ENCODE measurements around the gene ZC4H2.
"Not testable (repeated sequence)": the region's sequence is repeated elsewhere in the genome, so short reads cannot be mapped to it uniquely, and the experiment has no call there.

Gene ZC4H2

DNA sequence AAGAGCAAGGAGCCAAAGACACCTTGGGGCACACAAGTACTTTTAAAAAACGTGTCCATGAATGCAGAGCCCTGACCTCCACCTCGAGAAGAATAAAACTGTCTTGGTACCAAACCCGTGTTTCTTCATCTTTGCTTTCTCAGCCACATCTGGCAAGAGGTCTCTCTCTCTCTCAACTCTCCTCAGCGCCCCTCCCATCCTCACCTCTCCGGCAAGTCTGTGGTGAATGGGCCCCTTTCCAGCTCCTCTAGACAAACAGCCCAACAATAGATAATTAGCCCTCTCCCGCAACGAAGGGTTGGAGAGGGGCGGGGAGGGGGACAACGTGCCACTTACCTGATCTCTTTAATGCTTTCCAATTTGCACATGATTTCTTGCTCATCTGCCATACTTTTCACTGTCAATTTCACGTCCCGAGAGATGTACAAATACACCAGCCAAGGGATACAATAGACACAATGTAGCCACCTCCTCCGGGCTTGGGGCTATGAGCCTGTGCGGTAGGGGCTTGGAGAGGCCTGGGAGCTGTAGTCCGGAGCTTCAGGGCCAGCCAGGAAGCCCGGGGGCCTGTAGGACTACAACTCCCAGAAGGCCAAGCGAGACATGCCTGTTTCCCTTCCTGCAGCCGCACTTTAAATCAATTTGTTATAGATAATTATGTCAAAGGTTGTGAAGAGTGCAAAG is at the start of gene ZC4H2:
ZC4H2 (minus strand) TSS at position 462 of the 684 bp plus-strand sequence; CDS start at position 389, 73 bp downstream.
- DNase-seq (ENCODE audit: low read depth, low spot score) = peak; percentile 15

- DNase-seq (ENCODE audit: low read depth, low spot score) = no peak
Measured at GRCh38 chrX:65017451-65017850, 41.2 kb upstream of the ZC4H2 start.

DNA sequence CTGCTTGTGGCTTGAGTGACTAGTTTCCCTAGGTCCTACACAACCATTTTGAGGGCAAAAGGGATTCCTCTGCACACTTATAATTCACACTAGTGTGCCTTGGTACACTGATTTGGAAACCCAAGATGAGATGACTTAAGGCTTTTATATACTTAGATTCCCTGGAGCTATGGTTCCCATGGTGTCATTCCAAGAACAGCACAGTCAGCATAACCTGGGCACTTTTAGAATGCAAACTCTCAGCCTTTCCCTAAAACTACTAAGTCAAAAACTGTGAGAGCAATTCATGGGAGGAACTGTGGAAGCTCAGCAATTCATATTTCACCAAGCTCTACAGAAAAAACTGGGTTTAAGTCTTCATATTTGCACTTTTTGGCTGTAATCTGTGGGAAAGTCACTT is 38.0 kb upstream of the ZC4H2 start:
- DNase-seq (ENCODE audit: low read depth, low spot score) = no peak

- DNase-seq (ENCODE audit: low read depth, low spot score) = no peak
Measured at GRCh38 chrX:65009459-65009858, 33.2 kb upstream of the ZC4H2 start.

DNA sequence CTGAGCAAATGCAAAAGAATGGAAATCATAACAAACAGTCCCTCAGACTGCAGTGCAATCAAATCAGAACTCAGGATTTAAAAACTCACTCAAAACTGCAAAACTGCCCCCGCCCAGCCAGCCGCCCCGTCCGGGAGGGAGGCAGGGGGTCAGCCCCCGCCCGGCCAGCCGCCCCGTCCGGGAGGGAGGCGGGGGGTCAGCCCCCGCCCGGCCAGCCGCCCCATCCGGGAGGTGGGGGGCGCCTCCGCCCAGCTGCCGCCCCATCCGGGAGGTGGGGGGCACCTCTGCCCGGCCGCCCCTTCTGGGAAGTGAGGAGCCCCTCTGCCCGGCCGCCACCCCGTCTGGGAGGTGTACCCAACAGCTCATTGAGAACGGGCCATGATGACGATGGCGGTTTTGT is 26.0 kb upstream of the ZC4H2 start:
- DNase-seq (ENCODE audit: low read depth, low spot score) = not testable (repeated sequence)

DNA sequence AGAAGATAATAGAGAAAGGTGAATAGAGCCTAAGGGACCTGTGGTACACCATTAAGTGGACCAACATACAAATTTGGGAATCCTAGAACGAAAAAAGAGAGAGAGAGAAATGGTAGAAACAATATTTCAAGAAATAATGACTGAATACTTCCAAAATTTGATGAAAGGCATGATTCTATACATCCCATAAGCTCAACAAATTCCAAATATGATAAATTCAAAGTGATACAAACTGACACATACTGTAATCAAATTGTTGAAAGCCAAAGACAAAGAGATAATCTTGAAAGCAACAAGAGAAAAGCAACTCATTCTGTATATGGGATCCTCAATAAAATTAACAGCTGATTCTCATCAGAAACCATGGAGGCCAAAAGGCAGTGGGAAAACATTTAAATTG is 20.6 kb upstream of the ZC4H2 start:
- DNase-seq (ENCODE audit: low read depth, low spot score) = no peak

DNA sequence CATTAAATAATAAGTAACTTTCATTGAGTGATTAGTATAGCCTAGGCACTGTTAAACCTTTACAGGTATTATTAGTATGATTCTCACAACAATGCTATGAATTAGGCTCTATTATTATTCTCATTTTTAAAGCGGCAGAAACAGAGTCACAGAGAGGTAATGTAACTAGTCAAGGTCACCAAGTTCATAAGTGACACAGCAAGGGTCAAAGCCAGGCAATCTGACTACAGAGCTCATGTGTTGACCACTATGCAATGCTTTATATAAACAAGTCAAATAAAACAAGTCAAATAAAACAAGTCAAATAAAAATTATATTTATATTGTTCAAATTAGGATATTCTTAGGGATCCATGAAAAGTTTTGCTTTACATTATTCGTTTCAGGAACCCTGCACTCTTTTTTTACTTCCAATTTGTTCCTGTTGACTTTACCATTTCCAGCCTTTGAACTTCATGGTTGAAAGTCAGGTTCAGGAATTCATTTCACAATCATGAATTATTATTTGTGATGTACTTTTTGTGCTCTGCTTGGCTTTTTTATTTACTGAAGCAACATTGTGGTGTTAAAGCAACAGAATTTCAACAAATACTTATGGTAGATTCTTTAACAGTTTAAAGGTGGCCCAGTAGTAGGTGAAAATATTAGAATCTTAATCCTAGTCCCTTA is 18.0 kb upstream of the ZC4H2 start:
- no peak for DNase-seq (ENCODE audit: low read depth, low spot score)

- DNase-seq (ENCODE audit: low read depth, low spot score) = no peak
Measured at GRCh38 chrX:64977830-64978229, 1.6 kb upstream of the ZC4H2 start.

DNA sequence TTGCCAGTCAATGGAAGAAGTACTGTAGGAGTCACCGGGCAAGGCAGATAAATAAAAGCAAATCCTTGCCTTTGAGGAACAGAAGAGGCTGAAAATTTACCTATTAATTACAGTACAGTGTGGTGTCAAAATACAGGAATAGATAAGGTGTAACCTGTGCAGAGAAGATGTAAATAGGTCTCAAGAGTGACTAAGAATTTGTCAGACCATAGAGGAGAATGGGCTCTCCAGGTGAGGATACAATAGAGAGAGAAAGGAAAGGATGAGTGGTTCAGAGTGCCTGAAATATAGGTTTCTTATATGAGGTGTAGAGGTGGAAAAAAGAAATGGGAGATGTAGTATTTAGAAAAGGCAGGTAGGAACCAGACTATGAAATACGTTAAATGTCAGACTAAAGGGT is 801 bp upstream of the ZC4H2 start:
- DNase-seq (ENCODE audit: low read depth, low spot score) = no peak

DNA sequence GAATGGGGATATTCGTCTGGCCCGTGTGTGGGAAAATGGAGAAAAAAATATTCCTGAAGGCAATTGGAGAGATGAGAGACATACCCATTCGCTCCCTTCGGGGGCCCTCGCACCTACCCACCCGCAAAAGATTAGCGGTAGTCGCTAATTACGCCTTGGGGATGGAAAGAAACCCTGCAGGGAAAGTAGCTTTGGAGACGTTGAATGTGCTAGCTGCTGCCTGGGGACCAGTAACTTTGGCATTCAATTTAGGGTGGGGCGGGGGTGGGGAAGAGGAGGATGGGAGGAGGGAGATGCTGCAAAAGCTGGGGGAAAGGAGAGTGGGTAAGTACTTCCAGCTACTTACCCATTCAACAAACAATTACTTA is 407 bp upstream of the ZC4H2 start:
- no peak for DNase-seq (ENCODE audit: low read depth, low spot score)

DNA sequence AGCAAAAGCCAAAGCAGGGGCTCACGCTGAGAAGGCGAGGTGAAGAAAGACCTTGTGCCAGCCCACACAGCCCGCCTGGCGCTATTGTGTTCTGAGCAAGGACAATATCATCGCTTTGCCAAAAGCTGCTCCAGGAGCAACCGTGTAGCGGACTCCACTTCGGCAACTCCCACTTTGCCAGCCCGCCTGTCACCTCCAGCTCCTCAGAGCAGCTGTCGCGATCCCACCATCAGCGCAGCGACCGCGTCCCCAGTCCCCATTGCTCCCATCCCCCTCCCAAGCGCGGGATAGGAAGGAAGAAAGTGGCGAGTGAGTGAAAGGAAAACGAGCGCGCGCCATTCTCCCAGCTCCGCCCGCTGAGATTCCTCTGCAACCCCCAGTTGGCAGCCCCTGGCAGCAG is 759 bp downstream of the ZC4H2 start:
- DNase-seq (ENCODE audit: low read depth, low spot score) = no peak

DNA sequence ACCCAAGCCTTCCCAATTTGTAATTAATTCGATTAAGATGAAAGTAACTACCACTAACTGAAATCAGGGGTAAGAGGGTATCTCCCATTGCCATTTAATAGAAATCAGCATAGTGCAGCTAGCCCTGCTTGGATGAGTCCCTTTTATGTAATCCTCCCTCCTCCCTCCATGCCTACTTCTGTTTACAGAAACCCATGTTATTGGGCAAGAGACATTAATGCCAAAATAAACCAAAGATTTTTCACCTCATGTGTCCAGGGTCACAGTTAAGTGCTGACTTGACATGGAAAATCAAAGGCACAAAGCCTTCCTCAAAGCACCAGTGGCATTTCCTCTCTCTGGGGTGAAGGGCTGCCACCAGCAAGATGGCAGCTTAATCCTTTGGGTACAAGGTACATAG is 50.8 kb downstream of the ZC4H2 start:
- no peak for DNase-seq (ENCODE audit: low read depth, low spot score)

DNA sequence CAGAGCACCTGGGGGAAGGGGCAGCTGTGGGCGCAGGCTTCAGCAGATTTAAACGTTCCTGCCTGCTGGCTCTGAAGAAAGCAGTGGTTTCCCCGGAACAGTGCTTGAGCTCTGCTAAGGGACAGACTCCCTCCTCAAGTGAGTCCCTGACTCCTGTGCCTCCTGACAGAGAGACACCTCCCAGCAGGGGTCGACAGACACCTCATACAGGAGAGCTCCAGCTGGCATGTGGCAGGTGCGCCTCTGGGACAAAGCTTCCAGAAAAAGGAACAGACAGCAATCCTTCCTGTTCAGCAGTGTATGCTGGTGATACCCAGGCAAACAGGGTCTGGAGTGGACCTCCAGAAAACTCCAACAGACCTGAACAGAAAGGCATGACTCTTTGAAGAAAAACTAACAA is 68.1 kb downstream of the ZC4H2 start:
- DNase-seq (ENCODE audit: low read depth, low spot score) = no peak

- peak; percentile 9 for DNase-seq (ENCODE audit: low read depth, low spot score)
Measured at GRCh38 chrX:64894454-64895038, 81.7 kb downstream of the ZC4H2 start.

- peak; percentile 3 for DNase-seq (ENCODE audit: low read depth, low spot score)
Measured at GRCh38 chrX:64885850-64886249, 90.4 kb downstream of the ZC4H2 start.

DNA sequence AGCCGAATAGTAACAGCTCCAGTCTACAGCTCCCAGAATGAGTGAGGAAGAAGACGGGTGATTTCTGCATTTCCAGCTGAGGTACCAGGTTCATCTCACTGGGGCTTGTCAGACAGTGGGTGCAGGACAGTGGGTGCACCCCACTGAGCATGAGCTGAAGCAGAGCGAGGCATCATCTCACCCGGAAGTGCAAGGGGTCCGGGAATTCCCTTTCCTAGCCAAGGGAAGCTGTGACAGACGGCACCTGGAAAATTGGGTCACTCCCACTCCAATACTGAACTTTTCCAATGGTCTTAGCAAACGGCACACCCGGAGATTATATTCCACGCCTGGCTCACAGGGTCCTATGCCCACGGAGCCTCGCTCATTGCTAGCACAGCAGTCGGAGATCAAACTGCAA is 97.5 kb downstream of the ZC4H2 start:
- not testable (repeated sequence) for DNase-seq (ENCODE audit: low read depth, low spot score)

- DNase-seq (ENCODE audit: low read depth, low spot score) = no peak
Measured at GRCh38 chrX:64867217-64867616, 109.0 kb downstream of the ZC4H2 start.

Data from iPS DF 19.7 (cell line).